K562 (cell line): Measurements from ENCODE around the gene SUCNR1. TPM values are rescaled to one million over a fixed set of nuclear protein-coding genes. Genes with fewer than 3 reads are reported as not detected.

Source experiments
- ATAC-seq: fragments of 200-7000 bp; cut with Tn5 transposase; 3 replicates; pipeline ENCODE4 v1.9.1; 2020; ENCODE audit warnings: moderate library complexity
- BruUV-seq: library from RNA; stranded (reverse); fragments of 400-500 nt; replicated peaks from 2 replicates; lab custom pipeline; 2021; lab: Mats Ljungman, UMichigan
- CTCF ChIA-PET: fragments of 300-600 bp; formaldehyde crosslinking; extraction: SDS; loops from one replicate; lab custom pipeline; 2021; ENCODE audit warnings: low intra/inter-chr PET ratio; lab: Yijun Ruan, JAX
- POLR2A ChIA-PET: fragments of 300-600, 350-650 bp; sonication (Branson Sonifier 250); formaldehyde crosslinking; extraction: SDS; loops from one replicate; lab custom pipeline; 2021; ENCODE audit warnings: antibody characterized with exemption, inconsistent platforms; lab: Yijun Ruan, JAX
- DNase-seq, 4 experiments: peaks; one replicate each; pipeline versions ENCODE4 v3.0.0 to v3.0.0-alpha.2; 2011 to 2018; ENCODE audit warnings: low spot score in 3 of 4, mixed read lengths in 3 of 4; ENCODE audit errors: extremely low read depth in 1 of 4
- FAIRE-seq: peaks from 2 replicates; lab custom pipeline; 2011; peaks lifted over from hg19 to GRCh38; lab: Jason Lieb, UNC
- H2AFZ ChIP-seq: 2 replicates; pipeline ENCODE4 v1.6.0; 2011; ENCODE audit warnings: low read depth, low read length, control low read depth, inconsistent platforms
- H3K27ac ChIP-seq: fragments of 200-600 bp; 3 replicates; pipeline ENCODE4 v1.8.0; 2011; ENCODE audit warnings: low read depth, mild to moderate bottlenecking, control low read depth, inconsistent platforms, low read length, moderate library complexity, mixed read lengths; ENCODE audit errors: extremely low read depth
- H3K27me3 ChIP-seq, 2 experiments: fragments of 300-600 bp in 1 of 2; 2 replicates in 1 of 2; 3 replicates in 1 of 2; pipeline versions ENCODE4 v1.6.0 to v1.8.0; 2011; ENCODE audit warnings: inconsistent platforms in 2 of 2, low read length in 2 of 2, mild to moderate bottlenecking in 1 of 2, mixed read lengths in 1 of 2, moderate library complexity in 1 of 2; ENCODE audit not compliant: control insufficient read depth in 2 of 2, insufficient read depth in 2 of 2
- H3K36me3 ChIP-seq: fragments of 300-600 bp; 3 replicates; pipeline ENCODE4 v1.8.0; 2011; ENCODE audit warnings: mild to moderate bottlenecking, low read length, inconsistent platforms; ENCODE audit not compliant: control insufficient read depth, insufficient read depth
- H3K4me1 ChIP-seq, 2 experiments: fragments of 200-600 bp in 1 of 2; replicated peaks in 1 of 2; 2 replicates in 1 of 2; 3 replicates in 1 of 2; pipeline versions ENCODE4 v1.5.1 to v1.8.0; 2011; ENCODE audit warnings: inconsistent platforms in 2 of 2, low read length in 2 of 2, mild to moderate bottlenecking in 1 of 2, mixed read lengths in 1 of 2, moderate library complexity in 1 of 2; ENCODE audit not compliant: control insufficient read depth in 2 of 2, insufficient read depth in 2 of 2
- H3K4me2 ChIP-seq: 2 replicates; pipeline ENCODE4 v1.6.1; 2011; ENCODE audit warnings: low read length, control low read depth, inconsistent platforms, mixed read lengths; ENCODE audit not compliant: insufficient read depth
- H3K4me3 ChIP-seq: fragments of 200-600 bp; sonication (generic), shearing (Covaris generic); 2 replicates; pipeline ENCODE4 v1.5.1; 2016; ENCODE audit warnings: control low read depth, inconsistent platforms
- H3K79me2 ChIP-seq: fragments of 200-600 bp; 3 replicates; pipeline ENCODE4 v1.8.0; 2011; ENCODE audit warnings: low read length, inconsistent platforms; ENCODE audit not compliant: control insufficient read depth, insufficient read depth
- H3K9ac ChIP-seq, 2 experiments: 2 replicates each; pipeline versions ENCODE4 v1.6.0 to v1.6.1; 2011; ENCODE audit warnings: low read depth in 2 of 2, low read length in 2 of 2, control low read depth in 1 of 2, inconsistent platforms in 1 of 2, mild to moderate bottlenecking in 1 of 2, mixed read lengths in 1 of 2; ENCODE audit not compliant: insufficient read depth in 1 of 2
- H3K9me1 ChIP-seq: one replicate; pipeline ENCODE4 v1.6.0; 2011; ENCODE audit warnings: inconsistent platforms, mild to moderate bottlenecking, low read length, moderate library complexity; ENCODE audit not compliant: control insufficient read depth, insufficient read depth
- H3K9me3 ChIP-seq: replicated peaks from 2 replicates; pipeline ENCODE4 v1.5.1; 2011; ENCODE audit warnings: low read depth, low read length, inconsistent platforms; ENCODE audit not compliant: control insufficient read depth, insufficient read depth
- H4K20me1 ChIP-seq: replicated peaks from 2 replicates; pipeline ENCODE4 v1.6.1; 2011; ENCODE audit warnings: low read length, inconsistent platforms, mixed read lengths; ENCODE audit not compliant: control insufficient read depth, insufficient read depth
- DNMT1 ChIP-seq: fragments of 450-650 bp; IDR thresholded peaks from 2 replicates; pipeline ENCODE4 v1.6.1; 2016; ENCODE audit warnings: antibody characterized with exemption, mild to moderate bottlenecking
- ELF4 ChIP-seq: fragments of 450-650 bp; formaldehyde crosslinking; IDR thresholded peaks from 2 replicates; pipeline ENCODE4 v1.4.0; 2022; ENCODE audit warnings: missing genetic modification characterization
- HNRNPL ChIP-seq: fragments of 200-400 bp; formaldehyde crosslinking; IDR thresholded peaks from 2 replicates; pipeline ENCODE4 v1.6.1; 2017; ENCODE audit warnings: low read depth, mild to moderate bottlenecking, low read length
- KLF1 ChIP-seq: fragments of 450-650 bp; IDR thresholded peaks from 2 replicates; pipeline ENCODE4 v1.6.1; 2016; ENCODE audit warnings: missing genetic modification characterization, missing compliant biosample characterization
- MYC ChIP-seq, 2 experiments: fragments of 250-450 bp in 1 of 2; sonication (Bioruptor Pico) in 1 of 2; IDR thresholded peaks; 2 replicates each; pipeline versions ENCODE4 v1.5.1 to v1.6.1; 2012 to 2021; ENCODE audit warnings: low read depth in 2 of 2, borderline replicate concordance in 1 of 2, improper control_type of control experiment in 1 of 2, low read length in 1 of 2, mild to moderate bottlenecking in 1 of 2, moderate library complexity in 1 of 2
- MYNN ChIP-seq, 2 experiments: sonication (generic); formaldehyde crosslinking in 1 of 2; IDR thresholded peaks; 2 replicates each; pipeline versions ENCODE4 v1.5.0 to v1.6.1; 2016 to 2020; ENCODE audit warnings: antibody characterized with exemption in 1 of 2, missing genetic modification reagents in 1 of 2
- RBFOX2 ChIP-seq: fragments of 200-400 bp; formaldehyde crosslinking; IDR thresholded peaks from 2 replicates; pipeline ENCODE4 v1.6.1; 2017; ENCODE audit warnings: low read depth, mild to moderate bottlenecking, low read length, moderate library complexity
- SIN3B ChIP-seq: fragments of 450-650 bp; IDR thresholded peaks from 2 replicates; pipeline ENCODE4 v1.6.1; 2017; ENCODE audit warnings: low read depth, mild to moderate bottlenecking, moderate library complexity
- SNIP1 ChIP-seq: fragments of 450-650 bp; IDR thresholded peaks from 2 replicates; pipeline ENCODE4 v1.7.1; 2017; ENCODE audit warnings: low read depth, mild to moderate bottlenecking
- SP1 ChIP-seq: sonication (generic); formaldehyde crosslinking; IDR thresholded peaks from 2 replicates; pipeline ENCODE4 v1.8.1; 2022; ENCODE audit warnings: mild to moderate bottlenecking, missing genetic modification reagents
- TGIF2 ChIP-seq: sonication (generic); formaldehyde crosslinking; IDR thresholded peaks from 2 replicates; pipeline ENCODE4 v1.8.1; 2022; ENCODE audit warnings: mild to moderate bottlenecking, missing genetic modification reagents, moderate library complexity
- ZNF583 ChIP-seq: fragments of 250-450 bp; sonication (Bioruptor Pico); IDR thresholded peaks from 2 replicates; pipeline ENCODE4 v1.4.0; 2020
- WGBS: fragments of 100-300 bp; shearing (Covaris generic); methylation state at CpG from one replicate; pipeline ENCODE4 v1.1.6; 2016; ENCODE audit warnings: low coverage, mixed read lengths; ENCODE audit not compliant: insufficient coverage; ENCODE audit errors: missing lambda C conversion rate; 5-methylcytosine and 5-hydroxymethylcytosine counted together
- in situ Hi-C: fragments of 300-500 bp; cut with MboI; formaldehyde crosslinking; loops from 4 replicates; pipeline ENCODE4 v1.15.0; 2018; ENCODE audit warnings: inconsistent platforms, mixed read lengths
- intact Hi-C: fragments of 100-400 bp; cut with micrococcal nuclease; formaldehyde crosslinking; loops from 2 replicates; pipeline ENCODE4 v1.14.2; 2022
- polyA plus RNA-seq, 8 experiments: library from polyadenylated mRNA; depleted of rRNA in 4 of 8; stranded (reverse) in 5 of 8; unstranded in 3 of 8; fragments of >200 nt; fragmentation: Nextera tagmentation in 2 of 8; fragmentation: Illumina TruSeq in 1 of 8; extraction: Ambion mirVana in 2 of 8; extraction: Trizol in 1 of 8; gene quantifications; 2 replicates each; pipeline versions ENCODE4 v1.2.1 to v1.2.3, GENCODE V29; 2011 to 2014; ENCODE audit warnings: inconsistent platforms in 1 of 8, missing spikeins in 1 of 8
- total RNA-seq, 7 experiments: library from RNA; depleted of rRNA in 6 of 7; stranded (reverse); fragments of >200 nt in 6 of 7; fragmentation: Illumina TruSeq in 2 of 7; extraction: Trizol in 2 of 7; gene quantifications; 2 replicates each; pipeline versions ENCODE4 v1.2.1 to v1.2.3, GENCODE V29; 2011 to 2021; ENCODE audit warnings: low replicate concordance in 1 of 7
- TF ChIP-seq, protein P1 (sequence below): fragments of 250-450 bp; sonication (Bioruptor Pico); IDR thresholded peaks from 2 replicates; pipeline ENCODE4 v1.4.0; 2020; ENCODE audit warnings: mild to moderate bottlenecking, moderate library complexity, borderline replicate concordance
- TF ChIP-seq, protein P2 (sequence below), 3 experiments: fragments of 200-800 bp in 1 of 3; sonication (Bioruptor generic) in 1 of 3; sonication (generic) in 1 of 3; formaldehyde crosslinking in 1 of 3; IDR thresholded peaks; 2 replicates each; pipeline versions ENCODE4 v1.6.1 to v1.8.0; 2016 to 2022; ENCODE audit warnings: mild to moderate bottlenecking in 2 of 3, missing compliant biosample characterization in 2 of 3, missing genetic modification characterization in 2 of 3, missing genetic modification reagents in 1 of 3
- TF ChIP-seq, protein P3 (sequence below): fragments of 450-650 bp; formaldehyde crosslinking; IDR thresholded peaks from 2 replicates; pipeline ENCODE4 v1.4.0; 2020; ENCODE audit warnings: mild to moderate bottlenecking, moderate library complexity

Gene SUCNR1
- total and polyA plus RNA-seq, 9 of the 15 experiments (the other 6 are each of a cell fraction or from before 2014, with no cell fraction given) = 0.04 to 0.54 (median 0.13) TPM

DNA sequence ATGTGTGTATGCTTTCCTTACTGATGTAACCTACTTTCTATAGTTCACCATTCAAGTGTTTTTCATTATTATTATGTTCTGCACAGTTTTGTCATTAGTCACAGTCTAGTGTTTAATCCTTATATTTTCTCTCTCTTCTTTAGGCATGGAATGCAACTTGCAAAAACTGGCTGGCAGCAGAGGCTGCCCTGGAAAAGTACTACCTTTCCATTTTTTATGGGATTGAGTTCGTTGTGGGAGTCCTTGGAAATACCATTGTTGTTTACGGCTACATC is 6.9 kb downstream of the SUCNR1 start (continued):
- no peak for TF ChIP-seq MYC (IDR thresholded peaks at IDR 0.05; ENCODE audit: low read depth, low read length)
- no peak for TF ChIP-seq MYC (CRISPR knock-in tag; IDR thresholded peaks at IDR 0.05; ENCODE audit: borderline replicate concordance, low read depth)
- TF ChIP-seq KLF1 (tag) = no peak
- no peak for TF ChIP-seq TGIF2 (CRISPR knock-in tag)
- TF ChIP-seq, all 486 proteins: peak for 0

DNA sequence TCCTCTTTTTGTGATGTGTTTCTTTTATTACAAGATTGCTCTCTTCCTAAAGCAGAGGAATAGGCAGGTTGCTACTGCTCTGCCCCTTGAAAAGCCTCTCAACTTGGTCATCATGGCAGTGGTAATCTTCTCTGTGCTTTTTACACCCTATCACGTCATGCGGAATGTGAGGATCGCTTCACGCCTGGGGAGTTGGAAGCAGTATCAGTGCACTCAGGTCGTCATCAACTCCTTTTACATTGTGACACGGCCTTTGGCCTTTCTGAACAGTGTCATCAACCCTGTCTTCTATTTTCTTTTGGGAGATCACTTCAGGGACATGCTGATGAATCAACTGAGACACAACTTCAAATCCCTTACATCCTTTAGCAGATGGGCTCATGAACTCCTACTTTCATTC is 7.7 kb downstream of the SUCNR1 start:
- Histone ChIP-seq H3K36me3 (no peaks in the 10 kb centered on the region), H3K4me3 (no peak overlapping the region), H3K27ac (no peak overlapping the region), H3K9me1 (no peaks in the 10 kb centered on the region), H3K4me2 (no peak overlapping the region), H3K79me2 (no peaks in the 10 kb centered on the region), H4K20me1 (no peaks in the 10 kb centered on the region), H3K9me3 (no peaks in the 10 kb centered on the region; the same call in 1 of the 2 replicates), H3K4me1 (peaks cover 9 to 32% of the 10 kb centered on the region in 2 experiments), H3K9ac (no peak overlapping the region), H3K27me3 (no peaks in the 10 kb centered on the region), H2AFZ (peak overlapping the region; percentile 10)
- BruUV-seq = no TSS peak
- intact Hi-C loops (no loop called here), in situ Hi-C loops (no loop called here)
- ChIA-PET POLR2A (no interaction called here), CTCF (no interaction called here)
- no peak for ATAC-seq
- 40% methylated on average over 6 of the region's 6 CpGs for WGBS
- FAIRE-seq = no peak
- no peak for DNase-seq
- no peak for TF ChIP-seq HNRNPL
- no peak for TF ChIP-seq SNIP1
- TF ChIP-seq ELF4 (CRISPR knock-in tag) = no peak
- TF ChIP-seq, protein P1, sequence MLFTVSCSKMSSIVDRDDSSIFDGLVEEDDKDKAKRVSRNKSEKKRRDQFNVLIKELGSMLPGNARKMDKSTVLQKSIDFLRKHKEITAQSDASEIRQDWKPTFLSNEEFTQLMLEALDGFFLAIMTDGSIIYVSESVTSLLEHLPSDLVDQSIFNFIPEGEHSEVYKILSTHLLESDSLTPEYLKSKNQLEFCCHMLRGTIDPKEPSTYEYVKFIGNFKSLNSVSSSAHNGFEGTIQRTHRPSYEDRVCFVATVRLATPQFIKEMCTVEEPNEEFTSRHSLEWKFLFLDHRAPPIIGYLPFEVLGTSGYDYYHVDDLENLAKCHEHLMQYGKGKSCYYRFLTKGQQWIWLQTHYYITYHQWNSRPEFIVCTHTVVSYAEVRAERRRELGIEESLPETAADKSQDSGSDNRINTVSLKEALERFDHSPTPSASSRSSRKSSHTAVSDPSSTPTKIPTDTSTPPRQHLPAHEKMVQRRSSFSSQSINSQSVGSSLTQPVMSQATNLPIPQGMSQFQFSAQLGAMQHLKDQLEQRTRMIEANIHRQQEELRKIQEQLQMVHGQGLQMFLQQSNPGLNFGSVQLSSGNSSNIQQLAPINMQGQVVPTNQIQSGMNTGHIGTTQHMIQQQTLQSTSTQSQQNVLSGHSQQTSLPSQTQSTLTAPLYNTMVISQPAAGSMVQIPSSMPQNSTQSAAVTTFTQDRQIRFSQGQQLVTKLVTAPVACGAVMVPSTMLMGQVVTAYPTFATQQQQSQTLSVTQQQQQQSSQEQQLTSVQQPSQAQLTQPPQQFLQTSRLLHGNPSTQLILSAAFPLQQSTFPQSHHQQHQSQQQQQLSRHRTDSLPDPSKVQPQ (CRISPR knock-in tag) = no peak
- TF ChIP-seq, protein P2, sequence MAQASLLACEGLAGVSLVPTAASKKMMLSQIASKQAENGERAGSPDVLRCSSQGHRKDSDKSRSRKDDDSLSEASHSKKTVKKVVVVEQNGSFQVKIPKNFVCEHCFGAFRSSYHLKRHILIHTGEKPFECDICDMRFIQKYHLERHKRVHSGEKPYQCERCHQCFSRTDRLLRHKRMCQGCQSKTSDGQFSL (CRISPR knock-in tag; IDR thresholded peaks at IDR 0.05) = no peak
- TF ChIP-seq, protein P2 (tag; IDR thresholded peaks at IDR 0.05) = no peak
- TF ChIP-seq RBFOX2 = no peak
- TF ChIP-seq, protein P3, sequence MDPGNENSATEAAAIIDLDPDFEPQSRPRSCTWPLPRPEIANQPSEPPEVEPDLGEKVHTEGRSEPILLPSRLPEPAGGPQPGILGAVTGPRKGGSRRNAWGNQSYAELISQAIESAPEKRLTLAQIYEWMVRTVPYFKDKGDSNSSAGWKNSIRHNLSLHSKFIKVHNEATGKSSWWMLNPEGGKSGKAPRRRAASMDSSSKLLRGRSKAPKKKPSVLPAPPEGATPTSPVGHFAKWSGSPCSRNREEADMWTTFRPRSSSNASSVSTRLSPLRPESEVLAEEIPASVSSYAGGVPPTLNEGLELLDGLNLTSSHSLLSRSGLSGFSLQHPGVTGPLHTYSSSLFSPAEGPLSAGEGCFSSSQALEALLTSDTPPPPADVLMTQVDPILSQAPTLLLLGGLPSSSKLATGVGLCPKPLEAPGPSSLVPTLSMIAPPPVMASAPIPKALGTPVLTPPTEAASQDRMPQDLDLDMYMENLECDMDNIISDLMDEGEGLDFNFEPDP (CRISPR knock-in tag) = no peak
- TF ChIP-seq MYNN (IDR thresholded peaks at IDR 0.05) = no peak
- TF ChIP-seq MYNN (CRISPR knock-in tag; IDR thresholded peaks at IDR 0.05) = no peak
- no peak for TF ChIP-seq SP1 (CRISPR knock-in tag)
- TF ChIP-seq DNMT1 = no peak
- TF ChIP-seq ZNF583 (CRISPR knock-in tag) = no peak
- no peak for TF ChIP-seq SIN3B
